ENCODE data around the gene CEP350. TPM values are rescaled to one million over a fixed set of nuclear protein-coding genes. Genes with fewer than 3 reads are reported as not detected.

CEP350 gene
- total and polyA plus RNA-seq, 2 donors (not counting 1 experiment from before 2014, with no cell fraction given): 19.0 to 101 TPM

DNA sequence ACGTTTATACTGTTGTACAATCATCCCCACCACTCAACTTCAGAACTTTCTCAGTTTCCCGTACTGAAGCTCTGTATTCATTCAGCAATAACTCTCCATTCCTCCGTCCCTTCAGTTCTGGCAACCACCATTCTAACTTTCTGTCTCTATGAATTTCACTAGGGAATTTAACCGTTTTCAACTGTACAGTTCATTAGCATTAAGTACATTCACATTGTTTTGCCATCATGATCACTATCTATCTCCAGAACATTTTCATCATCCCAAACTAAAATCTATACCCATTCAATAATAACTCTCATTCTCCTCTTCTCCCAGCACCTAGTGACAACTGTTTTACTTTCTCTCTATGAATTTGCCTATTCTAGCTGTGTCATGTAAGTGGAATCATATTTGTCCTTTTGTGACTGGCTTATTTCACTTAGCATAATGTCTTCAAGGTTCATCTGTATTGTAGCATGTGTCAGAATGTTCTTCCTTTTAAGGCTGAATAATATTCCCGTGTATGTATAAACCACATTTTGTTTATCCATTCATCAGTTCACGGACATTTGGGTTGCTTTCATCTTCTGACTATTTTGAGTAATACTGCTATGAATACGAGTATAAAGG, 75.0 kb downstream of the CEP350 start:
- Histone ChIP-seq H3K79me2 (ENCODE audit: control insufficient read depth, insufficient read depth, low read length) (no peaks in the 10 kb centered on the region), H3K4me1 (ENCODE audit: control insufficient read depth, extremely low read depth, insufficient read depth, low read length) (peaks cover 9% of the 10 kb centered on the region), H3K4me2 (ENCODE audit: extremely low read depth, insufficient read depth, low read length) (no peak overlapping the region), H3K4me3 (replicated peaks in 1 of 4; ENCODE audit: control extremely low read depth in 1 of 4, insufficient read depth in 1 of 4, low read depth in 3 of 4, low read length in 4 of 4) (no peak overlapping the region), H3K9me3 (ENCODE audit: control insufficient read depth, insufficient read depth, low read depth, low read length) (no peaks in the 10 kb centered on the region), H3K9ac (ENCODE audit: insufficient read depth, low read length) (no peak overlapping the region), H2AFZ (ENCODE audit: low read length) (no peak overlapping the region), H4K20me1 (ENCODE audit: control insufficient read depth, extremely low read depth, insufficient read depth, low read length) (no peaks in the 10 kb centered on the region), H3K27ac (ENCODE audit: insufficient read depth, low read length) (no peak overlapping the region), H3K36me3 (ENCODE audit: control insufficient read depth, insufficient read depth, low read length) (peaks cover 2% of the 10 kb centered on the region), H3K27me3 (ENCODE audit: control insufficient read depth, insufficient read depth, low read length) (no peaks in the 10 kb centered on the region)
- no peak for TF ChIP-seq EZH2 (IDR thresholded peaks at IDR 0.05; ENCODE audit: low read length, missing control alignments)
- TF ChIP-seq, protein P1, sequence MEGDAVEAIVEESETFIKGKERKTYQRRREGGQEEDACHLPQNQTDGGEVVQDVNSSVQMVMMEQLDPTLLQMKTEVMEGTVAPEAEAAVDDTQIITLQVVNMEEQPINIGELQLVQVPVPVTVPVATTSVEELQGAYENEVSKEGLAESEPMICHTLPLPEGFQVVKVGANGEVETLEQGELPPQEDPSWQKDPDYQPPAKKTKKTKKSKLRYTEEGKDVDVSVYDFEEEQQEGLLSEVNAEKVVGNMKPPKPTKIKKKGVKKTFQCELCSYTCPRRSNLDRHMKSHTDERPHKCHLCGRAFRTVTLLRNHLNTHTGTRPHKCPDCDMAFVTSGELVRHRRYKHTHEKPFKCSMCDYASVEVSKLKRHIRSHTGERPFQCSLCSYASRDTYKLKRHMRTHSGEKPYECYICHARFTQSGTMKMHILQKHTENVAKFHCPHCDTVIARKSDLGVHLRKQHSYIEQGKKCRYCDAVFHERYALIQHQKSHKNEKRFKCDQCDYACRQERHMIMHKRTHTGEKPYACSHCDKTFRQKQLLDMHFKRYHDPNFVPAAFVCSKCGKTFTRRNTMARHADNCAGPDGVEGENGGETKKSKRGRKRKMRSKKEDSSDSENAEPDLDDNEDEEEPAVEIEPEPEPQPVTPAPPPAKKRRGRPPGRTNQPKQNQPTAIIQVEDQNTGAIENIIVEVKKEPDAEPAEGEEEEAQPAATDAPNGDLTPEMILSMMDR (conservative IDR thresholded peaks at IDR 0.05 in 1 of 2, IDR thresholded peaks at IDR 0.05 in 1 of 2; ENCODE audit: low read depth in 1 of 2, low read length in 2 of 2): no peak
- no peak for DNase-seq (ENCODE audit: low read depth in 2 of 2)

DNA sequence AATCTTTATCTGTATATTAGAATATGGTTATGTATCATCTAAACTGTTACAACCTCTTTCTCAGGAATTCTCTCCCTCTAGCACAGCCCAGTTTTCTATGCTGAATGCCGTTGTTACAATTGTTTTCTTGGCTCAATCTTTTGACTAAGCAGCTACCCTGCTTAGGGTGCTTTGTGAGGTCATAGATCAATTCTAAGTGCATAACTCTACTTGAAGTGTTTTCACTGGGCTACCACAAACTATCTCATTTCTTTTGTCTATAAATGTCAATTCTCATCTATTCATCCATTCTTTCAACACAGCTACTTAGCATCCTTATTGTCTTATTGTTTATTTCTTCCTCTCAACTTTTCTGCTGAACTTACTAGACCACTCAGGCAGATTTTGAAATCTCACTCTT, 77.1 kb downstream of the CEP350 start:
- Histone ChIP-seq H3K4me3 (replicated peaks in 1 of 4; ENCODE audit: control extremely low read depth in 1 of 4, insufficient read depth in 1 of 4, low read depth in 3 of 4, low read length in 4 of 4) (no peak overlapping the region), H3K27ac (ENCODE audit: insufficient read depth, low read length) (no peak overlapping the region), H3K36me3 (ENCODE audit: control insufficient read depth, insufficient read depth, low read length) (no peaks in the 10 kb centered on the region), H3K4me1 (ENCODE audit: control insufficient read depth, extremely low read depth, insufficient read depth, low read length) (peaks cover 9% of the 10 kb centered on the region), H3K4me2 (ENCODE audit: extremely low read depth, insufficient read depth, low read length) (no peak overlapping the region), H3K9me3 (ENCODE audit: control insufficient read depth, insufficient read depth, low read depth, low read length) (no peaks in the 10 kb centered on the region), H4K20me1 (ENCODE audit: control insufficient read depth, extremely low read depth, insufficient read depth, low read length) (no peaks in the 10 kb centered on the region), H3K27me3 (ENCODE audit: control insufficient read depth, insufficient read depth, low read length) (no peaks in the 10 kb centered on the region), H2AFZ (ENCODE audit: low read length) (no peak overlapping the region), H3K9ac (ENCODE audit: insufficient read depth, low read length) (no peak overlapping the region), H3K79me2 (ENCODE audit: control insufficient read depth, insufficient read depth, low read length) (no peaks in the 10 kb centered on the region)
- TF ChIP-seq EZH2 (IDR thresholded peaks at IDR 0.05; ENCODE audit: low read length, missing control alignments): no peak
- TF ChIP-seq, protein P1 (conservative IDR thresholded peaks at IDR 0.05 in 1 of 2, IDR thresholded peaks at IDR 0.05 in 1 of 2; ENCODE audit: low read depth in 1 of 2, low read length in 2 of 2): no peak
- peak in 1 of 2 donors; percentile 5 for DNase-seq (ENCODE audit: low read depth in 2 of 2)

DNA sequence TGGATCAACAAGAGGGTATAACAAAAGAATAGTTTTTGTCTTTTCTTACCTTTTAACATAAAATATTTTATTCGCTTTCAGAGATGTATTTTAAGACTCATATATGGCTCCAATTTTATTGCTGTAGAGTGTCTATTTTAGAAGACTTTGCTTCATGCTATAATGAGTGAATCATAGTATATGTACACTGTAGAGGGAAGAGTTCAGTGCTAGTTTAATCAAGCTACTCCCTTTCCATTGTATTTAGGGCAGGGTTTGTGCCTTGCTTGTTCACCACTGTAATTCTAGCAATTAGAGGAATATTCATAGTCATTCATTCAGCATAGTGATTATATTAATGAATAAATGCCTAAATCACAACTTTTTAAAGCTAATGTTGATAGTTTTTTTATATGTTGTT, 78.8 kb downstream of the CEP350 start:
- H4K20me1 ChIP-seq (ENCODE audit: control insufficient read depth, extremely low read depth, insufficient read depth, low read length): no peaks in the 10 kb centered on the region
- DNase-seq (ENCODE audit: low read depth in 2 of 2): no peak
- no peak overlapping the region for H3K27ac ChIP-seq (ENCODE audit: insufficient read depth, low read length)
- no peak for TF ChIP-seq EZH2 (IDR thresholded peaks at IDR 0.05; ENCODE audit: low read length, missing control alignments)
- TF ChIP-seq, protein P1 (conservative IDR thresholded peaks at IDR 0.05 in 1 of 2, IDR thresholded peaks at IDR 0.05 in 1 of 2; ENCODE audit: low read depth in 1 of 2, low read length in 2 of 2): no peak
- H3K79me2 ChIP-seq (ENCODE audit: control insufficient read depth, insufficient read depth, low read length): no peaks in the 10 kb centered on the region
- H3K4me2 ChIP-seq (ENCODE audit: extremely low read depth, insufficient read depth, low read length): no peak overlapping the region
- H3K9me3 ChIP-seq (ENCODE audit: control insufficient read depth, insufficient read depth, low read depth, low read length): no peaks in the 10 kb centered on the region
- no peaks in the 10 kb centered on the region for H3K36me3 ChIP-seq (ENCODE audit: control insufficient read depth, insufficient read depth, low read length)
- H3K27me3 ChIP-seq (ENCODE audit: control insufficient read depth, insufficient read depth, low read length): no peaks in the 10 kb centered on the region
- no peak overlapping the region for H3K4me3 ChIP-seq (replicated peaks in 1 of 4; ENCODE audit: control extremely low read depth in 1 of 4, insufficient read depth in 1 of 4, low read depth in 3 of 4, low read length in 4 of 4)
- H3K9ac ChIP-seq (ENCODE audit: insufficient read depth, low read length): no peak overlapping the region
- peaks cover 3% of the 10 kb centered on the region for H3K4me1 ChIP-seq (ENCODE audit: control insufficient read depth, extremely low read depth, insufficient read depth, low read length)
- H2AFZ ChIP-seq (ENCODE audit: low read length): no peak overlapping the region
